Fibroblast of skin of abdomen (primary cell): ENCODE data around the gene GOLM1.
A peak's percentile ranks its signal among the peaks of the same experiment; 100 is the strongest.
"Not testable (repeated sequence)": the region's sequence is repeated elsewhere in the genome, so short reads cannot be mapped to it uniquely, and the experiment has no call there.

Experiments
- DNase-seq: peaks from one replicate; pipeline ENCODE4 v3.0.0-alpha.2; 2013

GOLM1 gene

DNA sequence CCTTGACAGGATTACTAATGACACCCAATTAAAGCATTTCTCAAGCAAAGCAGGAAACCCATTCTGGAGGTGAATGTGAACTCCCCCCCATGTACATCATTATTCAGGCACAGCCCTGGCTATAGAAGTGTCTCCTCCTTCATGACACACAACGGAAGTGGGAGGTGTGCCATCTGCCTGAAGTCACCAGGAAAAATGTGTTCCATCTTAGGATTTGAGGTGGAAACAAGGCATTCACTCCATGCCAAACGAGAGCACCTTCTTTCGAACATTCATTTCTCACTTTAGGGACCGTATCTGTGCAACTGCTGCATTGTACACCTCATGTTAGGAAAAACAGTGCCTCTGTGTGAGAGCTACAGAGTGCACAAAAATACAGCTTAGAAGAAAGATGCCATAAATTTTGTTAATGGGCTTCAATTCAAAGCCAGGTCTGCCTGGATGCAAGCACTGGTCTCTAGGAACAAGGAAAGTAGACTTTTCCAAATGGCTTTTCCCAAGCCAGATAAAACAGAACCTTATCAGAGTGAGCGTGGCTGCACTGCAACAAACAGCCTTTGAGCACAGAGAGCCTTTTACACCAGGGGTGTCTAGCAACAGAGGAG is 19.4 kb downstream of the GOLM1 start:
- DNase-seq: peak; percentile 31

DNA sequence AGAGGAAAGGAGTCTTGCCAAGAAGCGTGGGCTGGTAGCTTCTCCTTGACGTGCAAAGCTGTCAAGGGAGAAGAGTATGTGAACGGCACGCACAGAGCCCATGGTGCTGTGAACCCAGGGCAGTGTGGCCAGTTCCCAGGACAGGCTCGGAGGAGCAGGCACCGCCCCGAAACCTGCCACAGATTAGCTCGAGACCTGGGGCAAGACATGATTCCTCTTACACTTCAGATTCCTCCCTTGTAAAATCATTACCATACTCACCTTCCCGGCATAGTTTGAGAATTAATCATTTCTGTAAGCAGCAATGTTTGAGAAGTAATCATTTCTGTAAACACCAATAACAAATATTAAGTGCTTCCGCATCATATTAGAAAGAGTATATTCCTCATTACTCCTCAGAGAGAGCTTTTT is 19.9 kb downstream of the GOLM1 start:
- no peak for DNase-seq

GRCh38 chr9:86078731-86079130 is 20.6 kb downstream of the GOLM1 start:
- no peak for DNase-seq

DNA sequence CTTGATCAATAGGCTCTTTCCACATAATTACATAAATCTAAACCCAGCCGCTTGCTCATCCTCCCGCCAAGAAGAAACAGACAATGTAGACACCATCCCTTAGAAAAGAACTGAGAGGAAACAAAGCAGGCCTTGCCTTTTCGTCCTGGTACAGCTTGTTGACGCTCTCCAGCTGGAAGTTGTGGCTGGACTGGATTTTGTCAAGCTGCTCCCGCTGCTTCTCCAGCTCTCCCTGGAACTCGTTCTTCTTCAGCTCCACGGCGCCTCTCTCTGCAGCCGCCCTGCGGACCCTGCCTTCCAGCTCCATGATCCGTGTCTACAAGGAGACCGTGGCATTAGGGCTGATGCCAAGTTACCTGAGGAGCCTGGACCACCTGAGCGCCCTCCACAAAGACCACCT is 22.1 kb downstream of the GOLM1 start:
- DNase-seq: no peak

DNA sequence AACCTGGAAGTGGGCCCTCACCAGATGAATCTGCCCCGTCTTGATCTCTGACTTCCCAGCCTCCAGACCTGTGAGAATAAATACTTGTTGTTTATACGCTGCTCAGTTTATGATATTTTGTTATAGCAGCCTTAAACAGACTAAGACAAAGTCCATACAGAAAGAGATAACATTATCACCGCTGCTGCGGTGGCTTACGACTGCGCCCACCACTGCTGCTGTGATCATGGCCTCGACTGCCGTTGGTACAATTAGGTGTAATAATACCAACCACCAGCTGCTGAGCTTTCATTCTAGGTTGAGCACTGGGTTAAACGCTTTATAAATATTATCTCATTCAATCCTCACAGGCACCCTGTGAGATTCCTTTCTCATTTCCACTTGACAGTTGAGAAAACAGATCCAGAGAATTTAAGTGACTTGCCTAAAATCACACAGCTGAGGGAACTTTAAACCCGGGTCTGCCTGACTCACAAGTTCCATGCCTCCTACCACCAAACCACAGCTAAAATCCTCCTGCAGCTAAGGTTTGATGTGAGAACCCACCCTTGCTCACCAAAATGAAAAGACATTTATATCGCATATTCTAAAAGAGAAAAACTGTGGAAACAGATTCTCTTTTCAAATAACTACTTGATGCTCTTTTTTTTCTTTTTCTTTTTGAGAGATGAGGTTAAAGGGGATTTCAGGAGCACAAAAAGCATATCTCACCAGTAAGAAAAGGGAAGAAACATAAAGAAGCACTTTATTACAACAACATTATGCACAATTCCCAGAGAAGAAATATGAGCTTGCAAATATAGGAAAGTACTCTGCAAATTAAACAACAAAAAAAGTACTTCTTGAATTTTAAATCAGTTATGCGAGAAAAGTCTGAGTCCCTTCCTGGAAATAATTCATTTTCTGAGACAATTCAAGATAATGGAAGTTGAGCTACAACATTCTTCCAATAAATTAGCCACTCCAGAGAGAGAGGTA is 23.9 kb downstream of the GOLM1 start:
- no peak for DNase-seq

GRCh38 chr9:86073839-86074238 is 25.5 kb downstream of the GOLM1 start:
- DNase-seq: no peak

GRCh38 chr9:86072394-86072877 is 26.9 kb downstream of the GOLM1 start:
- DNase-seq: peak; percentile 42

DNA sequence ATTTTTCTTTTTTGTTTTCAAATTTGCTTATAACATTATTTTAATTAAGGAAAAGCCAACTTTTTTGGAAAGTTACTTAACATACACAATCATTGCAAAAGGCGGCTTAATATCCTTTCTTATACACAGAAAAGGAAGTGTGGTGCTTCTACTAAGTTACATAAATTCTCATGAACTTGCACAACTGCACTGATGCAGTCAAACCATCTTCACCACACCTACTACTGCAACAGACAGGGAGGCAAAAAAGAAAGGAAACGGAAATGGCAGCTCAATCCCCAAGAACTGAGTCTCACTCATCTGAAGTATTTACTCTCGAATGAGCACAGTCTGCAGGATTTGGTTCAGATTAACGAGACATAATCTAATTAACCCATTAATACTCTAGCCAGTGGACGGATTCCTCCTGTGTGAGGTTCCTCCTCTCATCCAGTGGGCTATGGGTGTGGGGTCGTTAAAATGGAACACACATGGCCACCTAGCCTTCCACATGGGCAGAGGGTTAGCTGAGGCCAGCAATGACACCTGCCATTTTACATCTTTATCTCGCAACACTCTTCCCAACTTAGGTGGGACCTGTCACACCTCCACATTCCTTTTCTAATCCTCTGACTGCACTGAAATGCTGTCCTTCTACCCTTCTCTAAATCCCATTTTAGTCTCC is 30.0 kb downstream of the GOLM1 start:
- DNase-seq: no peak

DNA sequence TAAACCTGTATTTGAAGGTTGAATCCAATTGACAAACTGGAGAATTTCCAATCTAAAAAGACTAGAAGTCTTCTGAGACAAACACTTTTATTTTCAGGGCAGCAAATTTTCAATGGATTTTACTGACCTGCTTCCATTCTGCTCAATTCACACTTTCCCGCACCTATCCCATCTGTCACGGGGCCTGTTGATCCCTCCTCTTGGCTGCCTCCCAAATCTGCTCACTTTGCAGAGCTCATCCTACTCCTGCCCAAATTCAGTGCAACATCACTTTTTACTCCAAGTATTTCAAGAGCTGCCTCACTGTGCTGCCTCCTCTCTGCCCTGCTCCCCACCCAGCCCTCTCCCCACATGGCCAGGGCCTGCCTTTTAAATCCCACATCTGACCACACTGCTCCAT is 35.1 kb downstream of the GOLM1 start:
- no peak for DNase-seq

GRCh38 chr9:86062845-86063693 is 36.3 kb downstream of the GOLM1 start:
- no peak for DNase-seq

DNA sequence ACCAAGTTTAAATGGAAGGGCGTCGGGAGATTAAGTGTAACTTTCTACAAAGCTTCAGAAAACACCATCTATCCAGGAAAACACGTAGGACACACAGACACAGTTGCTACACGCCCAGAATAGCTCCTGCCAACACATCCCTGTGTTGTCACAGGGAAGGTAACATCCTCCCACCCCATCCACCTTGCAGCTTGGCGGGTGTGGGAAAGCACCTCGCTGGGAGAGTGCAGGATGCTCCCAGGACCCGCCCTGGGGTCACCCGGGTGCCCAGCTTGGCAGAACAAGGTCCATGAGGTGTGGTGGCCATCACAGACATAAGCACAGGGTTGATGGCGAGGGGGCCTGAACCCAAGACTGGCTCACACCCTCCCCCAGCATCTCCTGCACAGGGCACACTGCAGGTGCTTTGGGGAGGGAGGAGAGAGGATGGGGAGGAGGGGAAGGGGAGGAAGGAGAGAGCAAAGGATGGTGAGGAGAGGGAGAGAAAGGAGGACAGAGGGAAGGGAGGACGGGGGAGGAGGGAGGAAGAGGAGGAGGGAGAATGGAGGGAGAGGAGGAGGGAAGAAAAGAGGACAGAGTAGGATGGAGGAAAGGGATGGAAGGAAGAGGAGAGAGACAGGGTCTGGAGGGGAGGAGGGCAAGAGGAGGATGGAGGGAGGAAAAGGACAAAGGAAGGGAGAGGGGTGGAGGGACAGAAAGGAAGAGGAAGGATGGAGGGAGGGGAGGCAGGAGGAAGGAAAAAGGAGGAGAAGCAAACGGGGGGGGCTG is 37.2 kb downstream of the GOLM1 start:
- DNase-seq: no peak

DNA sequence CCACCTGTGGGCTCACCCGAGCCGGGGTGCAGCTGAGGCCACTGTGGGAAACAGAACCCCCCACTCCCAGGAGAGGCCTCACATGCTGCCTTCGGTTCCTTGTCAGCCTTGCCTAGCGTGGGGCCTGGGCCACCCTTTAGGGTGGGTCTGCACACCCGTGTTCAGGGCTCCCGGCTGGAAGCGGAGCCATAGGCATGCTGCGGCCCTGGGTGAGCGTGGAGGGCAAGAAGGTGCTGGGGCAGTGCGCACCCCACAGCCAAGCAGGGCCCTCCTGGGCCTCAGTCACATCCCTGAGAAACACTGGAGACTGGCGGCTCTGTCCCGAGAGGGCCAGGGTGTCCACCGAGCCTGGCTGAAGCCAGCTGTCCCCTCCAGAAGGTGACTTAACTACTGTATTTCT is 41.9 kb downstream of the GOLM1 start:
- no peak for DNase-seq

DNA sequence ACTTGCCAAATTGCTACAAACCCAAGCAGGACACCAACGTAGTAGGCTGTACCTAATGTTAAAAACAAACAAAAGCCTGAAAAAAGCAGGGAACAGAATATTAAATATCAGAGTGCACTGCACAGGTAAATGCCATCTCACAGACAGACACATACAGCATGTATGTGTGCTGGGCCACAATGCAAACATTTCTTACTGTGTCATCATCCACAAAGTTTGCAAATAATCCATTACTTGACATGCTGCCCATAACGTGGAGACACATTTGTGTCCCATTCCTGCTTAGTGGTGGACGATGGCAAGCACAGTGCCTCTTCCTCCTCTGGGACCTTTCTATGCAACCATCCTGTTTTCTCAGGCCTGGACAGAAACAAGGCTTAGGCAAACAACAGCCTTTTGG is 44.7 kb downstream of the GOLM1 start:
- no peak for DNase-seq

GRCh38 chr9:86052556-86053468 is 46.5 kb downstream of the GOLM1 start:
- DNase-seq: no peak

- not testable (repeated sequence) for DNase-seq
These were observed 51.2 kb downstream of the GOLM1 start for GRCh38 chr9:86048018-86048742.

- no peak for DNase-seq
These were observed 52.0 kb downstream of the GOLM1 start for GRCh38 chr9:86047361-86047760.

DNA sequence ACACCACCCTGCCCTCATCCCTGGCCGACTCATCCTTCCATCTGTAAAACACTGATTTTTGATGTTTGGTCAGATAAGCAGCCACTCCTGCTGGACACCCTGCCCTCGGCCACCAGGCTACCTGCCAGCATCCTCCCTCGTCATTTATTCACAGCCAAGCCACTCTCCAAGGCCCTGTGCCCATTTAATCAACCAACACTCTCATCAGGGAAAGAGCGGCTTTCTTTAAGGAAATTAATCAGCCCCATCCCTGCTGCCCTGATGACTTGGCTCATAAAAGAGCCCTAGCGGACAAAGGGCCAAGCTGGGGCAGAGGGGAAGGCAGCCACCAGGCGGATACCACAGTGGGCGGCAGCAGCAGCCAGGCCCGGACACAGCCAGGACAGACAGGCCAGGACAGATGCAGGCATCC is 52.4 kb downstream of the GOLM1 start:
- DNase-seq: no peak

- DNase-seq: no peak
These were observed 53.2 kb downstream of the GOLM1 start for GRCh38 chr9:86046071-86046636.

DNA sequence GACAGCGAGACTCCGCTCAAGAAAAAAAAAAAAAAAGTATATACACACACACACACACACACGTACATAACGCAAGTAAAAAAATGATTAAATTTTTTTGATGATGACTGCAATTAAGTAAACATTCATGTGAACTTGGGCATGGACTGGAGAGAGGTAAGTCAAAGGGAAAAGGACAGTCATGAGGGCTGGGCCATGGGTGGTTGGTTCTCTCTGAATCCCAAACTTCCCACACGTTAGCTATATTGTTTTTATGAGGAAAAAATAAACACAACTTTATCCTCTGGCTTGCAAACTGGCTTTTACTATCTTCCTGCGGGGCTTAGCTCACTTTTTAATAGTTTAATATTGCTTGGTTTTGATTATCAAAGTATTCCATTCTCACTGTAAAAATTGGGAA is 53.7 kb downstream of the GOLM1 start:
- no peak for DNase-seq
